Eye (tissue), 1 donor: Measurements from ENCODE around the gene NSF.
"Not testable (repeated sequence)": the region's sequence is repeated elsewhere in the genome, so short reads cannot be mapped to it uniquely, and the experiment has no call there.

Source experiments
- DNase-seq: peaks from one replicate; pipeline ENCODE4 v3.0.0-alpha.2; 2015

NSF gene

DNA sequence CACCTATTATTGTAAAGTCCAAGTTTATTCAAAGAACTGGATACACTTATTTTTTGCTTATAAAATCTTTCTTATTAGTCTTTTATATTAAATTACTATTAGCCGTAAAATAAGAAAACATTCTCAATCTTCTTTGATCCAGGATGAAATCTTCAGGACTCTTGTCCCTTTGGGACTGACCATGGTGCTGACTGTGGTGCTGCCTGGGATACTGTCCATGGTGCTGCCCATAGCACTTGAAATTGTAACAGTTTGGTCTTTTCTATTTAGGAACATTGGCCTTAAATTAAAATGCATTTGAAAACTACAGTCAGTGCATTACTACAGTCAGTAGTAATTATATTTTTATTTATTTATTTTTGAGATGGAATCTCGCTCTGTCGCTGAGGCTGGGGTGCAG lies 41.7 kb downstream of the NSF start:
- DNase-seq: not testable (repeated sequence)

DNA sequence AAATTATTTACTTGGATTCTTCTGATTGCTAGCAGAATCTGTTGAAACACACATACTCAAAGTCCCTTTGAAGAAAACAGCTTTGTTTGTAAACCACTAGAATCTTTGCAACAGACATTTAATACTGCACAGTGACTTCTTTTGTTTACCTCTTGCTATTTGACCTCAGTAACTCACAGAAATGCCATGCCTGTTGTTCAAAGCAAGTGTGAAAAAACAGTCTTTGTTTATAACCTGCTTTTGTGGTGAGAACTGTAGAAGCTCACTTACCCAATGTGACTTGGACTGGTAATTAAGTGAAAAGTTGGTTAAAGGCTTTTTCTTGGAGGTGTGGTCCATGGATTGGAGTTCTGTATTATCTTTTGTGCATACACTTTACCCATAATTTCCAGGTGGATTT lies 44.4 kb downstream of the NSF start:
- DNase-seq: not testable (repeated sequence)

DNA sequence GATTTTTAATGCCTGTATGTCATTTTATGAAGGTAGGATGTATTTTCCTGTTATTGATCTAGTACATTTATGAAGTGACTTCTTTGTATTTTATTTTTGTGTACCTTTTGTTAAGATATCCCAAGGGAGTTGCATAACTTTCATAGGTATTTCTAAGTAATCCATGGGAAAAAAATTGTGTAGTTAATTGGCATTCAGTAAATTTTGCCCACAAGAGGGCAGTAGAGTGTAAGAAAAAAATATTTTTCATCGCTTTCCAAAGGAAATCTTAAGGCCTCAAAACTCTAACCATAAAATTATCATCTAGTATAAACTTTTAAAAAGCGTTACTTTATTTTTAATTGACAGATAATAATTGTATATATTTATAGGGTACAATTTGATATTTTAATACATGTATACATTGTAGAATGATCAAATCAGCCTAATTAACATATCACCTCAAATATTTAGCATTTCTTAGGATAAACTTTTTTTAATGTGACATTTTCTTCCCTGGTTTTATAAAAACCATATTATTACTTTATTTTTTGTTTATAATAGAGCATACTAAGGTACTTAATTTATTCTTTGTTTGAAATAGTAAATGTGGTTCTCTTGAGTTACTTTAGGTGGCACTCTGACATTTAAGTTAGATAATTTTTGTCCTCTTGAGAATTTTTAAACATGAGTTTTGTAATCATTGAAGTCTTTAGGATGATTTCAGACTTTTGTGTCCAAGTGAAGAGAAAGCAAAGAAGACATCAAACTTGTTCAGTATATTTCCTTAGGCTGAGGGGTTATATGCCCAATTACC lies 51.6 kb downstream of the NSF start:
- DNase-seq: not testable (repeated sequence)

DNA sequence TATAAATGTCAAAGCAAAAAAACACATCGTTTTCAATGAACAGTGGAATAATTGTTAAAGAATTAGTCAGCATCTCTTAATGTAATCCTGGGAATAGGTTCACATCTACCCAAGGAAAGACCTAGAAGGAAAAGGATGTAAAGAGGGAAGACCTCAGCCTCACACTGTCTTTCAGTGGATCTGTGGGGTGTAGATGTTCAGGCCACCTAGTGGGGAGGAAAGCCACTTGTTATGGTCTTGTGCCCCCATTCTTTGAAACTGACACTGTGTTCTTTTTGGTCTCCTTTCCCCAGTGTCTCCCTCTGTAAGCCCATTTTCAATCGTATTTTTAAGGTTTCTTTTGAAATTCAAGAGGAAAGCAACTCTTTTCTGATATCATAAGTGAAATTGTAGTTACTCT lies 56.8 kb downstream of the NSF start:
- not testable (repeated sequence) for DNase-seq

DNA sequence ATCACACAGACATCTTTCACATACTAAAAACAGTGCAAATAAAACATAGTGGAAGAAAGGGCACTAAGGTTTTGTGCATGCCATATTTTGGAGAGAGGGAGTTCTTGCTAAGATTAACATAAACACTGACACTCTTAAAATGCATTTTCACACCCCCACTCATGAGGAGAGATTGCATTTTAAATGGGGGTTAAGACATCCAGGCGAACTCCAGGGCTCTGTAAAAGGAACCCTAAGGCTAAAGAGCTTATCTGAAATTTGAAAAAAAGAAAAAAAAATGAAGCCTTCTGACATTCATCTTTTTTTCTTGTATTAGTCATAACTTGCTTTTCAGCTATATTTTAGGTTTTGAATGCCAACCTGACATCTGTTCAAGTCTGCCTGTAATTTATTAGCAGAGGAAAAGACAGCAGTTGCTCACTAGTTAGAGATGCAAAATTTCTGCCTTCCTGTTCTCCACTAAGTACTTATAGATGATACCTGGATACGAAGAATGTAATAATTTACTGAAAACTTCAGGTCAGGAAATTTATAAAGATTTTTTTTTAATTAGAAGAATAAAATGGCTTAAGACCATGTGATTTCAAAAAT lies 57.3 kb downstream of the NSF start:
- DNase-seq: not testable (repeated sequence)

DNA sequence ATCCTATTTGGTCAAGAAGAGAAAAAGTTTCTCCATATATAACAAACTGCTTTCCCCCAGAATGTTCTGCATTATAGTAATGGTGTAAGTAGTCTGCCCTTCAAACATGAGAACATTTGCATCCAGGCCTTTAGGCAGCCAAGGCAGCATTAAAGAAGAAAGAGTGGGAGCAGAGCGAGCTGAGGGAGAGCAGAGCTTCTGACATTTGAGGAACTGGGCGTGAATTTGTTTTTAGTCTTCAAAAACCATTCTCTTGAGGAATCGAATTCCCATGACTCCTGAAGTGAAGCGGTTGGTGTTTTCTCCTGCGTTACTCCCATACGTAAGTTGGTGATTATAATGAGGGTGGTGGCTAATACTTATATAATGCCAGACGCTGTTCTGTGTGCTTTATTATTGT lies 58.8 kb downstream of the NSF start:
- DNase-seq: not testable (repeated sequence)

DNA sequence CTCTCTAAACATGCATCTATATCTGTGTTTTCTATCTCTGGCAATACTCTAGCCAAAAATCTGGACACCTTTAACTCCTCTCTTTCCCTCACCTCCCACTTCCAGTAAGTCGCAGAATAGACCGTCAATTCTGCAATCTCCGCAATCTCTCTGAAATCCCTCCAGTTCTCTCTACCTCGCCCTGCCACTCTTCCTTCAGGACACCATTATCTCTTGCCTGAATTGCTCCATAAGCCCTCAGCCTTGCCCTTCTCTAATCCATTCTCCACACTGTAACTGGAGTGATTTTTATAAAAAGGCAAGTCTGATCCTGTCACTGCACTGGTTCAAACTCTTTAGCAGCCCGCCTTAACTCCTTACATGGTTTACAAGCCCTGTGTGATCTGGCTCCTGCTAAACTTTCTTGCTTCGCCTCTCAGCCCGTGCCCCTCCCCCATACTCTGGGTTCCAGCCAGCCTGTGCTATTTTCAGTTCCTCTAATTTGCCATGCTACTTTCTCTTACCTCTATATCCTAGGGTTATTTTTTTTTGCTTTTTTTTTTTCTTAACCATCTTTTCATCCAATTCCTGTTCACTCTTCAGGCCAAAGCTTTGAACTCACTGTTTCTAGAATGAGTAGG lies 61.7 kb downstream of the NSF start:
- not testable (repeated sequence) for DNase-seq

DNA sequence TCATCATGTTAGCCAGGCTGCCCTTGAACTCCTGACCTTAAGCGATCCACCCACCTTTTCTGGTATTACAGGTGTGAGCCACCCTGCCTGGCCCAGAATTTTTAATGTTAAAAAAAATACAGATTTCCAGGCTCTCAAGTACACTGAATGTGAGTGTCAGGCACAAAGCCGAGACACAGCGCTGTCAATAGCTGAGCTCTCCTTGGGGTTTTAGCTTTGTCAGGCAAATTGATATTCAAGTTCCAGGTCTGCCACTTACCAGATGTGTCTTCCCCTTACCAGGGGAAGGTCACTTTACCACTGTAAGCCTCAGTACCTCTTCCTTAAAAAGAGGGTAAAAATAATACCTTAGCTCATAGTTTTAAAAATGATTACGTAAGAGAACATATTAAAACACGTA lies 67.8 kb downstream of the NSF start:
- not testable (repeated sequence) for DNase-seq

DNA sequence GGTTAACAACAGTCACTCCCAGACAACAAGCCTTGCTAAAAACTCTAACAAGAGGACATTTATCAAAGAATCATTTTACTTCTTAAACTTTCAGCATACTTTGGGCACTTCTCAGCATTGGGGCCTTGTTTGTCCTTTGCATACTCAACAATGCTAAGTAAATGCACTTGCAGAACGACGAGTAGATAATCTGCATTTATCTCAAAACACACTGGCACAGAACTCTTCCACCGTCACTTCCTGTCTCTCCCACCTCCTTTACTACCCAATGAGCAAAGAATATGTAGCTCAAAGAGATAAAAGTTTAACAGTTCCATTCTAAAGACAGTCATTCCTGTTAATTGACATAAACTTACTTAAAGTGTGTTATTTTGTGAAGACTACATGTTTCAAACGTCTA lies 69.2 kb downstream of the NSF start:
- not testable (repeated sequence) for DNase-seq

DNA sequence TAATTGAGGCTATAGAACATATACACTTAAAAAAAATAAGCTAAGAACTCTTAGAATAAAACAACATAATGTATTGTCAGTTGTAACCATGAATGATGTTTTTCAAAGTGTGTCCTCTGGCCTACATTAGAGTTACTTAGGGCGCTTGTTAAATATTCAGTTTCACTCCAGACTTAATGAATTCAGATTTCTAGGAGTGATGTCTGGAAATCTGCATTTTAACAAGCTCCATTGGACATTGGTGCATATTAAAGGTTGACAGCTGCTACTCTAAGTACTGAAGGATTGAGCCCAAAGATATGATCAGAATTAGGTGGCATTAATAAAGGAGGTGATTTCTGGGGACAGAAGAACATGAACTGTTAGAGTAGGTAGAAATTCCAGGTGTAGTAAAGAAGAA lies 72.7 kb downstream of the NSF start:
- not testable (repeated sequence) for DNase-seq

DNA sequence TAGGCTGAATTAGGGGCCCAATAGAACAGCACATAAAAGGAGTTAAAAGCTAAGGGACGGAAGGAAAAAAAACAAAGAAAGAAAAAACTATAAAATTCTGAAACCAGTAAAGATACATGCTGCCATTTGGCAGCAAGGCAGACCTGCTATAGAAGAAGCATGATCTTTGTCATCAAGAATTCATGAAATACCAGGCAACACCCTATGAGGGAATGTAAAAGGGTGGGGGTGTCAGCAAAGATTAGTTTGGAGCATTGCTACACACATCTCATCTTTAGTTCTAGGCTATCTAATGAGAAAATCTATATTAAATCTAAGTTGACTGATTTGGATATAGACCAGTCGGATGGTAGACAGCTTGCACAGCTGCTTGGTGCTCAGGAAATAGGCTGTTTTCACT lies 73.1 kb downstream of the NSF start:
- DNase-seq: not testable (repeated sequence)

DNA sequence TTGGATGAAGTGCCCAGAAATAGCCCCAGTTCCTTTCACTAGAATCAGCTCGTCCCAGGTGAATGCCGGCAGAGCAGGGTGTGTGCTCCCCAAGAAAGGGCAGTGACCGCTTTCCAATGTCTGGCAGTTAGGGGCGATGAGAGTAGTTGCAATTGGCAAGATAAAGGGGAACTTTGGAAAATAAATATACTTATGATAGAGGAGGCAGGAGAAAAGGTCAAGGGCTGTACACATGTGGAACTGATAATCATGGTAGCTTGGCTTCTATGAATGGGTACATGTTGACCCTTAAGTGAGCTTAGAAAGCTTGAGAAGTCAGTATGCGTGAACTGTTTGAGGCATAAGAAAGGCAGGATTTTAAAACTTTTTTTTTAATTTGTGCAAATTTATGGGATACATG lies 75.5 kb downstream of the NSF start:
- not testable (repeated sequence) for DNase-seq

DNA sequence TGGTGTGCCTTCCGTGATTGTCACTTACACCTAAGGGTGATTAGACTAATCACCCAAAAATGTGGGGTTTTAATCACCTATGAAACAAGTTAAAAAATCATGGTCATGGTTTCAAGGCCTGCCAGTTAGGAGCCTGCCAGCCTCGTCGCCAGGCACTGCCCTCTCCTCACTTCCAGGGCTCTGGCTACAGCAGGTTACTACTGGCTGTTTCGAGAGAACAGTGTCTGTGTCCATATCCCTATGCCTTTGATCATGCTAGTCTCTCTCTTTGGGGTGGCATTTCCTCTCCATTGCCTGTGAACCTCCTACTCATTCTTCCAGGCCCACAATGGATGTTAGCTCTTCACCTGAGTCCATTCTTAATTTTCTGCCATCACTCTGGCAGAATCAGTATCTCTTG lies 80.3 kb downstream of the NSF start:
- DNase-seq: not testable (repeated sequence)

DNA sequence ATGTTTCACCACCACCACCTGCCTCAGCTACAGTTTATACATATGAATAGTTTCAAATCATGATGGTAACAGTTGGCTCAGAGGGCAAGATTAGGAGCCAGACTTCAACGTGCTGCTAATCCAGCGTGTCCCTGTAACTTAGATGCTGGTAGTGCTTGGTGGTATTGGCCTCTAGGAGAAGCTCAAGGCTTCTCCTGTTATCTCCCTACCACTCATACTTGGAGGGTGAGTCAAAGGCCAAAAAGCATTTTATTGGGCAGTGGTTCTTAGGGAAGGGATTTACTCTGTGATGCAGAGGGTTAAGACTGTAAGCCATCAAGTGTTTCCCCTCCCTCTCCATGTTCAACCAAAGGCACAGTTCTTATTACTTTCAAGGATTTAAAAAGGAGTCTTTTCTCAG lies 82.3 kb downstream of the NSF start:
- DNase-seq: not testable (repeated sequence)

DNA sequence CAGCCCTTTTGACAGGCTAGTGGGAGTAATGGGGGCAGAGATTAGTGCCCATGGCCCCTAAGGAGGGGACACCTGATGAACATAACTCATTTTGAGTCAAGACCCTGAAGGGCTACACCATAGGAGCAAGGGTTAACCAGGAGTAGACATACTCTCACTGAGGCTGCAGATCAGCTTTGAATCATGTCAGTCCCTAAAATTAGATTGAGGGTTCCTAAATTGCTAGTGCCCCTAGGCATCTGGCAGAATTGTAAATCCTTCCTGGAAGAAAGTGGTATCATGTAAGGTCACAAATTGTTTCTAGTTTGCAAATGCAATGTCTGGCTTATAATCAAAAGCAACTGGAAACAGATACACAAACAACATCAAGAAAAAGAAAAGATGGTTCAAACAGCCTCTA lies 87.3 kb downstream of the NSF start:
- not testable (repeated sequence) for DNase-seq

DNA sequence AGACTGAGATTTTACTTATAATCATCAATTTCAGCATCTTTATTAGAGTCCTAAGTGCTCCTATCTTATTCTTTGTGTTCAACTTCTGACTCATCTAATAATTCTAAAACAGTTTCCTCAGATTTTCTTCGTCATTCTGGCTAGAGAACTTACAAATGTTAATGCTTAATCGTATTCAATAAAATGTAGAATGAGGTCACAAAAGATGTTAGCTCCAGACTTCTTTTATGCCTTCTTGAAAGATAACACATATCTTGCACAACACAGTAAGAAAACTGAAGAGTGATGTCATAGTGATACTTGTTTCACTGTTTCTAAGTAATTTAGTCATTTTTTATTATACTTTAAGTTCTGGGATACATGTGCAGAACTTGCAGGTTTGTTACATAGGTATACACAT lies 93.2 kb downstream of the NSF start:
- DNase-seq: not testable (repeated sequence)

DNA sequence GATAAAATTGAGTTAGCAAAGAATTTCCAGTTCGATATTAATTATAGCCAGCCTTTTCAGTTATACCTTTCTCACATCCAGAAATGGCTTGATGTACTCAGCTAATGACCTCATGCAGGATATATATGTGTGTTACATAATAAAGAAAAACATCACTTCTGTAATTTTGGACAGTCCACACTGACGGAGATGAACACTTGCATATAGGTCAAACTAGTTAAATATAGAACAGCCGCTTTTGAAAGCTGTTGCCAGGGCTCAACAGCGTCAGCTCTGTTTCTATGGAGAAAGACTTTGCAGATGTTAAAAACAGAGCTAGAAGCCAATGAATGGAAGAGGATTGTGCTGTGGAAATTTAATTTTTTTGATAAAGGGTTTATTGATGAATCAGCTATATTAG lies 94.8 kb downstream of the NSF start:
- DNase-seq: not testable (repeated sequence)

DNA sequence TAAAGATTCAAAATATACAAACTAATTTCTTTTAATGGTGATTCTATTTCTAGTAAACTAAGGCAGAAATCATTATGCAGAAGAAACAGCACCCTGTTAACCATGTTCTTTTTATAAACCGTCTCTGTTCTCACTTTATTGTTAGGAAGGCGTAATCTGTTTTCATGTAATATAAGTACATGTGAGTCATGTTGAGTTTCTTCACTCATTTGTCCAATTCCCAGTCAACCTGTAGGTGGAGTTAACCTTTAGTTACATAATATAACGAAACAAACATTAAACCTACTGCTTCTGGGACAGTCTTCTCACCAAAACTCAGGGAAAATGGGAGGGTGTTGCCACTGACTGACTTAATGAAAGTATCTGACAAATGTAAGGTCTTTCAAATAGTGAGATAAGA lies 101.7 kb downstream of the NSF start:
- not testable (repeated sequence) for DNase-seq

DNA sequence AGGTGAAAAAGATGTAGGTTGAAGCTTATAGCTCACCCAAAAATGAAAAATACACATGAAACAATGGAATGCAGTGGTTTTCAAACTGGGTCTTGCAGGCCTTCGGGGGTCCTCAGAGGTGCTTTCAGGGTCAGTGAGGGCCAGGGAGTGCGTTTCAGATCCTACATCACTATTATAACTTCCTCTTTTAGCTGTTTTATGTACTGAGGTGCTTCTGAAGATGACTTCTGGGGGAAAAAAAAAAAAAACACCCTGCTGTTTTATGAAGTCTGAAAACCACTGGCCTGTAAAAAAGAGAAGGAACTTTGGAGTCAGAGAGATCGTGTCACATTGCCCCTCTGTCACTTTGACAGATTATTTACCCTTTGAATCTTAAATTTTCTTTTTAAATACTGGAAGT lies 102.8 kb downstream of the NSF start:
- DNase-seq: not testable (repeated sequence)

DNA sequence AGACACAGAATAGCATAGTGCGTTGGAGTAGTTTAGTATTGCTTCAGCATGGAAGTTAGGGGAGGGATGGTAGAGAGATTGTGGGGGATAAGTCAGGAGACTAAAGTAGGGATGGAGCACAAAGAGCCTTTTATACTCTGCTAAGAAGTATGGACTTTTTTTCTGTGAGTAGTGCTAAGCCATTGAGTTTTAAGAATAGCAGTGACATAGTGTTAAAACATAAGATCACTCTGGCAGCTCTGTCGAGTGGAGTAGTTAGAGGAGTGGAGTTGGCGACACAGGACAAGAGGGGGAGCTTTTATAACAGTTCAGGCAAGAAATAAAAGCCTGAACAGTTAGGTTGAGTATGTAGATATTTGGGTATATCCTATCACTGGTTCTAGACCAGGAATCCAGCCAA lies 106.1 kb downstream of the NSF start:
- DNase-seq: not testable (repeated sequence)

DNA sequence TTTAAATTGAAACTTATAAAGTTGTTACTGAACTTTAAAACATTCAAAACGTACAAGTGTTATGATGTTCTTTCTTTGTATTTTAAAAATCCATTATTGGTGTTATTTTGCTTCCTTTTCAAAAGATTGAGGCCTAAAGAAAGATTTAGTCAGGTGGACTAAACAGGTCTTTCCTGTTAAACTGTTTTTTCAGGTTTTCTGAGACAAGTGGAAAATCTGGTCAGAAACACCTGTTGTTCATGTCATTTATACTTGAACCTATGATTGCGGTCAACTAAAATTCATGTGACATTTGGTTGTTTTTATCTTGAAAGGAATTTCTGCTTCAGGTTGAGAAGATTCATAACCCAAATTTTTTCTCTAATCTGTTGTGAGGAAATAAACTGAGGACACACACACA lies 108.5 kb downstream of the NSF start:
- DNase-seq: not testable (repeated sequence)

DNA sequence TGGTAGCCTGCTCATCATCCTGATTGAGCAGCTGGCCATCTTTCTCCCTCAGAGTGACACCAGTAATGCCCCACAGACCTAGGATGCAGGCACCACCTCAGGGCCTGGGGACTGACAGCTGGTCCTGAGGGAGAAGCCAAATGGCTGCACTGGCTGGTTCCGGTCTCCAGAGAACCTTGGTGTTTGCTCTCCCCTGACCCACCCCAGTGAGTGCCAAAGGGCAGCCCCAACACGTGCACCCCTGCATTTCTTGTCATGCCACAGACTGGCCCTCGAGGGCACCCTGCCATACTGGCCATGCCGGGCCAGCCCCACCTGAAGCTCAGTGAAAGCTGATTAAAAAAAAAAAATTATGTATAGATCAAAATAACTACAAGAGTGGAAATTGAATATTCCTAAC lies 127.5 kb downstream of the NSF start:
- no peak for DNase-seq

DNA sequence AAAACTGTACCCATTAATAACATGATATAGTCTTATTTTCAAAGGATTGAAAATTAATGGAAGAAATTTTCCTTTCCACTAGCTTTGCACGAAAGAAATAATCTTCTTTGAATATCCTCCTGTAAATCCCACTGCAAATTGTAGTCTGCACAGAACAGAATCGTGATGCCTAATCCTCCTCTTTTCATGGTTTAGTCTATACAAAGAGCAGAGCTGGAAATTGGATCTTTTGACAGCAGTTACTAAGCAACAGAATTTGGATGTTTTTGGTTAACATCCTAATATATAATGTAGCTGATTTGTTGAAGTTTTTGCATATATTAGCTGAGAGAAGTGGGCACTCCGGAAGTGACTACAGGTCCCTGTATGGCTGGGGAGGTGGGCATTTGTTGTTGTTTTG lies 129.4 kb downstream of the NSF start:
- no peak for DNase-seq

DNA sequence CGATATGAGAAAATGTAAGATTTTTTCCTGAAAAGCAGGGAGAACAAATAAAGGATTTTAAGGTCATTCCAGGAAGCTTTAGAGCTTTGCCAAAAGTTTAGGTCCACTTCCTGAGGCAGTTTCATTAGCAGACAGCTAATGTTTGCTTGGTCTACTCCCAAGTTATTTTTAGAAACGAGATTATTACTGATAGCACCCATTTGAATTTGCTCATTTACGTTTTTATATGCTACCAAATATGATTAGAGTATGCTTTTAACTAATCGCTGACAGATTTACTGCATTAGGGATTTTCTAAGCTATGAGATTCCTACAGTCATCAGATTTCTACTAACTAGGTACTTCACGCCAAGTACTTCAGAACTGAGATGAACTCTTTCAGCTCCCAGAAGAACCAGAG lies 129.9 kb downstream of the NSF start:
- DNase-seq: no peak
